ENCODE measurements around the gene PTH.

The PTH gene

DNA sequence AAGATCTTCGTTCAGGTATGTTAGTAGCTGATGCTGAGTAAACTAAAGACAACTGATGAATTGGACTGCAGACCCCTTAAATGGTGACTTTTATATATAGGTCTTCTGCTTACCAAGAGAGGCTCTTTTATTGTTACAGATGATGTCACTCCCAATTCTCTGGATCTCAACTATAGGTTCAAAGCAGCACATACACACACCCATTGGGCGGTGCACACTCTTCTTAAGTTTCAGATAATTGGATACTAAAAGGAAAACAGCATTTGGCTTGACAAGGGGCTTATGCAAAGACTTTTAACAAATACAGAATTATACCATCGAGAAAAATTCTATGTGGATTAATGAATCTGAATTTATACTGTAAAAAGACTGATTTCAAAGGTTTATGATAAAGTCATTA lies at the start of gene PTH:
PTH (minus strand) TSS at position 69 of the 400 bp plus-strand sequence. CDS start 3,142 bp downstream, outside the sequence.
- ChIA-PET POLR2A (ENCODE audit: low non-redundant PET) (no interaction called here), CTCF (no interaction called here)
- DNase-seq (ENCODE audit: low spot score), result no peak
- no peak within 1 kb of the TSS for H3K27ac ChIP-seq
- TF ChIP-seq, protein P1, sequence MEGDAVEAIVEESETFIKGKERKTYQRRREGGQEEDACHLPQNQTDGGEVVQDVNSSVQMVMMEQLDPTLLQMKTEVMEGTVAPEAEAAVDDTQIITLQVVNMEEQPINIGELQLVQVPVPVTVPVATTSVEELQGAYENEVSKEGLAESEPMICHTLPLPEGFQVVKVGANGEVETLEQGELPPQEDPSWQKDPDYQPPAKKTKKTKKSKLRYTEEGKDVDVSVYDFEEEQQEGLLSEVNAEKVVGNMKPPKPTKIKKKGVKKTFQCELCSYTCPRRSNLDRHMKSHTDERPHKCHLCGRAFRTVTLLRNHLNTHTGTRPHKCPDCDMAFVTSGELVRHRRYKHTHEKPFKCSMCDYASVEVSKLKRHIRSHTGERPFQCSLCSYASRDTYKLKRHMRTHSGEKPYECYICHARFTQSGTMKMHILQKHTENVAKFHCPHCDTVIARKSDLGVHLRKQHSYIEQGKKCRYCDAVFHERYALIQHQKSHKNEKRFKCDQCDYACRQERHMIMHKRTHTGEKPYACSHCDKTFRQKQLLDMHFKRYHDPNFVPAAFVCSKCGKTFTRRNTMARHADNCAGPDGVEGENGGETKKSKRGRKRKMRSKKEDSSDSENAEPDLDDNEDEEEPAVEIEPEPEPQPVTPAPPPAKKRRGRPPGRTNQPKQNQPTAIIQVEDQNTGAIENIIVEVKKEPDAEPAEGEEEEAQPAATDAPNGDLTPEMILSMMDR (conservative IDR thresholded peaks at IDR 0.05; ENCODE audit: low read depth), result no peak

DNA sequence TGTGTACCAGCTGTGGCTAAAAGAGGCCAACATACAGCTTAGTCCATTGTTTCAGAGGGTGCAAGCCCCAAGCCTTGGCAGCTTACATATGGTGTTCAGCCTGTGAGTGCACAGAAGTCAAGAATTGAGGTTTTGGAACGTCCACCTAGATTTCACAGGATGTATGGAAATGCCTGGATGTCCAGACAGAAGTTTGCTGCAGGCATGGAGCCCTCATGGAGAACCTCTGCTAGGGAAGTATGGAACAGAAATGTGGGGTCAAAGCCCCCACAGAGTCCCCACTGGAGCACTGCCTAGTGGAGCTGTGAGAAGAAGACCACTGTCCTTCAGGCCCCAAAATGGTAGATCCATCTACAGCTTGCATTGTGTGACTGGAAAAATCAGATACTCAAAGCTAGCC lies 42.2 kb upstream of the PTH start:
- POLR2A ChIA-PET (ENCODE audit: low non-redundant PET), result no interaction called here
- H3K27ac ChIP-seq, result no peak overlapping the region
- DNase-seq (ENCODE audit: low spot score), result no peak
- TF ChIP-seq, protein P1 (conservative IDR thresholded peaks at IDR 0.05; ENCODE audit: low read depth), result no peak
- CTCF ChIA-PET, result no interaction called here

DNA sequence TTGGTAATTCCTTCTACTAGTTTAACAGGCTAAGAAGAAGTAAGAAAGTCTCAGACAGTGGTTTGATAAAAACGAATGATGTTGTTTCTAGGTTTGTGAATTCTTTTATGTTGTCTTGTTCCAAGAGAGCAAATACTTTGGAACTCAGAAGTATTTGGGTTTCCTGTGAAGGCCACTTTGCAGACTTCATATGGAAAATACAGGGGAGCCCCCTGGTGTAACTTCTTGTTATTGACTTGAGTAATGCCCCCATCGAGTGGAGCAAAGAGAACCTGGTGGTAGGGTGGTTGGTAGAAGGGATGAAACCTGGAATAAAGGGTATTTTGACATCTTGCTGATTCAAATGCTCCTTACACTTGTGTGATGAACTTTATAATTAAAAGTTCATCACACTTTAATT lies 40.0 kb upstream of the PTH start:
- TF ChIP-seq, protein P1 (conservative IDR thresholded peaks at IDR 0.05; ENCODE audit: low read depth), result no peak
- H3K27ac ChIP-seq, result no peak overlapping the region
- ChIA-PET CTCF (interaction anchor here (0.7 kb wide), 1 partner anchor 561 kb away, joined by 3 read pairs; no protein-coding TSS in a partner anchor), POLR2A (ENCODE audit: low non-redundant PET) (no interaction called here)
- no peak for DNase-seq (ENCODE audit: low spot score)

DNA sequence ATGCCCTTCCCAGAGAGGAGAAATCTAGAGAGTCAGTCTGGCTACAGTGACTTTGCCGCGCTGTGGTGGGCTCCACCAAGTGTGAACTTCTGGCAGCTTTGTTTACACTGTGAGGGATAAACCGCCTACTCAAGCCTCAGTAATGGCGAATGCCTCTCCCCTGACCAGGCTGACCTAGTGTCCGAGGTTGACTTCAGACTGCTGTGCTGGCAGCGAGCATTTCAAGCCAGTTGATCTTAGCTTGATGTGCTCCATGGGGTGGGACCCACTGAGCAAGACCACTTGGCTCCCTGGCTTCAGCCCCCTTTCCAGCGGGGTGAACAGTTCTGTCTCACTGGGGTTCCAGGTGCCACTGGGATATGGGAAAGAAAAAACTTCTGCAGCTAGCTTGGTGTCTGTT lies 38.6 kb upstream of the PTH start:
- TF ChIP-seq, protein P1 (conservative IDR thresholded peaks at IDR 0.05; ENCODE audit: low read depth), result no peak
- ChIA-PET CTCF (interaction anchor here (0.7 kb wide), 1 partner anchor 37 kb away, joined by 3 read pairs; no protein-coding TSS in a partner anchor), POLR2A (ENCODE audit: low non-redundant PET) (no interaction called here)
- no peak overlapping the region for H3K27ac ChIP-seq
- no peak for DNase-seq (ENCODE audit: low spot score)

DNA sequence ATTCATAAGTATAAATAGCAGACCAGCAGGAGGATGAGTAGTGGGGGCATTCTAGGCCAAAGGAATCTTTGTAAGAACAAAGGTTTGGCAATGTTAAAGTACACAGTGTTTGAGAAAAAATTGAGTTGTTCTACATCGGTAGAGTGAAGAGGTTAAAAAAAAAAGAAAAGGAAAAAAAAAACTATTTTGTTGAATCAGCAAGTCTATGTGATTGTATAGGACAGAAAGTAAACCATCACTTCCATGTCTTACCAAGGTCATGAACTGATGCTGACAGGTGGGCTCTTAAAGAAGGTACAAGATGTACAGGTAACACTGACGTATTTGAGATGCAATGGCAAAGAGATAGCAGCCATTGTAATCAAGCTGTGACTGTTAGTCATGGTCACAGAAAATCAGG lies 29.5 kb upstream of the PTH start:
- ChIA-PET CTCF (interaction anchor here (0.6 kb wide), 1 partner anchor 90 kb away, joined by 3 read pairs; no protein-coding TSS in a partner anchor), POLR2A (ENCODE audit: low non-redundant PET) (no interaction called here)
- H3K27ac ChIP-seq, result no peak overlapping the region
- no peak for DNase-seq (ENCODE audit: low spot score)
- TF ChIP-seq, protein P1 (conservative IDR thresholded peaks at IDR 0.05; ENCODE audit: low read depth), result no peak

DNA sequence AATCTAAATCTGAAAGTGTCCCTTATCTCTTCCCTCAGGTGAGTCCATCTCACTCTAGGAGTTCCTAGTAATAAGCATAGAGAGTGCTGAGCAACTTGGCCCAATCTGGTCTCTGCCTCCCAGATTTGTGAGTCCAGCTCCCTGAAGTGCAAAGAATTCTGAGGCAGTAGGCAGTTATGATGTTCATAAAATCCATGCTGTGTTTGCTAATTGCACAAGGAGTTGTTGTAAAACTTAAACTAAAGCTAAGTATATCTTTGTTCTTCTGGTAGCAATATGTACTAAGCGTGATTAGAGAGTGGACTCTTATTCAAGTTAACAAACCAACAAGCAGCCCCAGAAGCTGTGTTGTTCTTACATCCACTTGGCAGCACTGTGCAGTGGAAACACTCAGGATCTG lies 7.6 kb upstream of the PTH start:
- ChIA-PET POLR2A (ENCODE audit: low non-redundant PET) (no interaction called here), CTCF (interaction anchor here (0.6 kb wide), 1 partner anchor 475 kb away, joined by 3 read pairs; no protein-coding TSS in a partner anchor)
- no peak overlapping the region for H3K27ac ChIP-seq
- no peak for DNase-seq (ENCODE audit: low spot score)
- TF ChIP-seq, protein P1 (conservative IDR thresholded peaks at IDR 0.05; ENCODE audit: low read depth), result no peak

DNA sequence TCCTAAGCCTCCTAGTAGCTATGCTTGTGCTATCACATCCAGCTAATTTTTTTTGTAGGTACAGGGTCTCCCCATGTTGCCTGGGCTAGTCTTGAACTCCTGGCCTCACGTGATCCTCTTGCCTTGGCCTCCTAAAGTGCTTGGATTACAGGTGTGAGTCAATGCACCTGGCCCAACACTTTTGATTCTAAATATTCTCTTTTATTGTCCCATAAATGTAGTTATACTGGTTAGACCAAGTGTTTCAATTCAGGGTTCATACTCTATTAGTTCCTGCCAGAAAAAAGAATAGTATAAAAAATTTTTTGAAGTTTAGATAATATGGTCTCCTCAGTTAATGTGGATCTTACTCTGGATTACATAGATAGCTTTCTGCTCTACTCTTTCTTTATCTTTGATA lies 6.7 kb upstream of the PTH start:
- ChIA-PET CTCF (no interaction called here), POLR2A (ENCODE audit: low non-redundant PET) (no interaction called here)
- DNase-seq (ENCODE audit: low spot score), result no peak
- no peak overlapping the region for H3K27ac ChIP-seq
- TF ChIP-seq, protein P1 (conservative IDR thresholded peaks at IDR 0.05; ENCODE audit: low read depth), result no peak
